ENCODE measurements around the gene RPL39.

- TF ChIP-seq CTCF (IDR thresholded peaks at IDR 0.05) (no peak), POLR2A (IDR thresholded peaks at IDR 0.05) (no peak), POLR2AphosphoS5 (IDR thresholded peaks at IDR 0.05; ENCODE audit: insufficient read depth in 1 of 2, low read depth in 1 of 2) (no peak)
Observed at GRCh38 chrX:119753639-119754257, 37.7 kb downstream of the RPL39 start.

Data from vagina (tissue), 2 donors.